B cell (primary cell): Measurements from ENCODE around the gene POMT2. TPM values are rescaled to one million over a fixed set of nuclear protein-coding genes. Genes with fewer than 3 reads are reported as not detected.

ENCODE experiments used
- ATAC-seq: fragments of 200-7000 bp; cut with Tn5 transposase; one replicate; pipeline ENCODE4 v1.10.0; 2021; ENCODE audit warnings: low read depth, mild to moderate bottlenecking, moderate number of reproducible peaks, moderate library complexity
- CTCF ChIA-PET: fragments of 350-600 bp; sonication (Branson Sonifier 250); formaldehyde crosslinking; loops from one replicate; lab custom pipeline; 2021; ENCODE audit warnings: antibody characterized with exemption, inconsistent platforms; lab: Charles Lee
- POLR2A ChIA-PET: fragments of 350-600 bp; sonication (Branson Sonifier 250); formaldehyde crosslinking; loops from one replicate; lab custom pipeline; 2021; ENCODE audit warnings: antibody characterized with exemption; lab: Charles Lee
- DNase-seq: peaks from one replicate; pipeline ENCODE4 v3.0.0; 2013
- H2AFZ ChIP-seq: 2 replicates; pipeline ENCODE4 v1.6.1; 2012; ENCODE audit warnings: mild to moderate bottlenecking, low read depth, low read length; ENCODE audit not compliant: insufficient read depth, poor library complexity, severe bottlenecking
- H3K27ac ChIP-seq, 2 donors: 1 replicate in 1 of 2; 2 replicates in 1 of 2; pipeline ENCODE4 v1.5.1; 2012 to 2013; ENCODE audit warnings: low read length in 2 of 2, mild to moderate bottlenecking in 2 of 2, moderate library complexity in 1 of 2
- H3K27me3 ChIP-seq, 4 experiments: fragments of 200-600 bp in 1 of 4; sonication (generic) in 1 of 4; replicated peaks in 1 of 4; 1 replicate in 2 of 4; 2 replicates in 2 of 4; pipeline versions ENCODE4 v1.6.1 to v1.7.0; 2013 to 2016; ENCODE audit warnings: low read length in 3 of 4, mild to moderate bottlenecking in 2 of 4, mixed read lengths in 1 of 4, moderate library complexity in 1 of 4; ENCODE audit not compliant: insufficient read depth in 4 of 4, control insufficient read depth in 3 of 4; ENCODE audit errors: control extremely low read depth in 1 of 4
- H3K36me3 ChIP-seq, 2 experiments: replicated peaks in 1 of 2; 1 replicate in 1 of 2; 2 replicates in 1 of 2; pipeline versions ENCODE4 v1.6.1 to v1.7.1; 2013; ENCODE audit warnings: low read length in 1 of 2; ENCODE audit not compliant: insufficient read depth in 2 of 2, control insufficient read depth in 1 of 2; ENCODE audit errors: control extremely low read depth in 1 of 2, extremely low read depth in 1 of 2
- H3K4me1 ChIP-seq, 2 donors: fragments of 200-600 bp in 1 of 2; sonication (generic) in 1 of 2; 1 replicate in 1 of 2; 2 replicates in 1 of 2; pipeline versions ENCODE4 v1.5.1 to v1.6.1; 2013 to 2017; ENCODE audit warnings: low read length in 2 of 2; ENCODE audit not compliant: control insufficient read depth in 2 of 2, insufficient read depth in 2 of 2
- H3K4me2 ChIP-seq: replicated peaks from 2 replicates; pipeline ENCODE3; 2012; ENCODE audit warnings: mild to moderate bottlenecking, low read depth, low read length; ENCODE audit not compliant: poor library complexity, severe bottlenecking
- H3K4me3 ChIP-seq, 5 experiments: fragments of 200-600 bp in 1 of 5; sonication (generic) in 1 of 5; 1 replicate in 3 of 5; 2 replicates in 2 of 5; pipeline versions ENCODE4 v1.5.1 to v1.7.0; 2011 to 2016; ENCODE audit warnings: low read length in 4 of 5, mild to moderate bottlenecking in 4 of 5, low read depth in 2 of 5, control low read depth in 1 of 5, moderate library complexity in 1 of 5; ENCODE audit not compliant: insufficient read depth in 1 of 5; ENCODE audit errors: control extremely low read depth in 1 of 5, extremely low read depth in 1 of 5
- H3K79me2 ChIP-seq: fragments of 200-600 bp; sonication (generic); one replicate; pipeline ENCODE4 v1.6.0; 2016; ENCODE audit warnings: low read length; ENCODE audit not compliant: control insufficient read depth, insufficient read depth
- H3K9ac ChIP-seq: fragments of 200-600 bp; sonication (generic); 2 replicates; pipeline ENCODE4 v1.6.1; 2017; ENCODE audit warnings: mild to moderate bottlenecking, low read length, moderate library complexity
- H3K9me3 ChIP-seq, 3 donors: one replicate each; pipeline versions ENCODE4 v1.6.1 to v1.7.1; 2013; ENCODE audit warnings: low read length in 2 of 3; ENCODE audit not compliant: control insufficient read depth in 2 of 3, insufficient read depth in 1 of 3; ENCODE audit errors: control extremely low read depth in 1 of 3
- H4K20me1 ChIP-seq: 2 replicates; pipeline ENCODE4 v1.6.0; 2012; ENCODE audit warnings: mild to moderate bottlenecking, low read length; ENCODE audit not compliant: insufficient read depth, control insufficient read depth, poor library complexity, severe bottlenecking
- H3K27ac Mint-ChIP-seq: one replicate; pipeline ENCODE4 v1.8.0; 2021; ENCODE audit warnings: mixed read lengths
- H3K27me3 Mint-ChIP-seq: one replicate; pipeline ENCODE4 v1.8.0; 2021; ENCODE audit warnings: mixed read lengths
- H3K4me1 Mint-ChIP-seq: one replicate; pipeline ENCODE4 v1.8.0; 2021; ENCODE audit warnings: mixed read lengths
- H3K4me3 Mint-ChIP-seq: one replicate; pipeline ENCODE4 v1.8.0; 2021; ENCODE audit warnings: mixed read lengths
- H3K9me3 Mint-ChIP-seq: one replicate; pipeline ENCODE4 v1.8.0; 2022; ENCODE audit warnings: mixed read lengths; ENCODE audit not compliant: insufficient read depth
- EZH2 ChIP-seq: IDR thresholded peaks from 2 replicates; pipeline ENCODE4 v1.6.1; 2012; ENCODE audit warnings: borderline replicate concordance, low read depth, mild to moderate bottlenecking, moderate library complexity, low read length; ENCODE audit not compliant: insufficient read depth, poor library complexity, severe bottlenecking
- WGBS: methylation state at CpG from one replicate; pipeline ENCODE4 v1.1.5; 2013; ENCODE audit warnings: missing lambda C conversion rate; ENCODE audit not compliant: insufficient coverage; 5-methylcytosine and 5-hydroxymethylcytosine counted together
- intact Hi-C: fragments of 100-400 bp; cut with micrococcal nuclease; formaldehyde crosslinking; loops from one replicate; pipeline ENCODE4 v1.10.0; 2022
- polyA plus RNA-seq: library from polyadenylated mRNA; depleted of rRNA; stranded (reverse); fragments of >200 nt; gene quantifications from 2 replicates; pipeline ENCODE4 v1.2.3, GENCODE V29; 2012
- total RNA-seq, 2 donors: library from RNA; stranded (reverse); fragments of 120-200 nt in 1 of 2; gene quantifications; 1 replicate in 1 of 2; 2 replicates in 1 of 2; pipeline versions ENCODE4 v1.2.3 to v1.2.4, GENCODE V29; 2013 to 2022
- TF ChIP-seq, protein P1 (sequence below): fragments of 200-600 bp; IDR thresholded peaks from one replicate; pipeline ENCODE4 v1.8.0; 2022; ENCODE audit warnings: antibody characterized with exemption, mild to moderate bottlenecking

POMT2 gene
- total and polyA plus RNA-seq, 2 donors (not counting 1 experiment from before 2014, with no cell fraction given) = 14.3 to 36.6 TPM

DNA sequence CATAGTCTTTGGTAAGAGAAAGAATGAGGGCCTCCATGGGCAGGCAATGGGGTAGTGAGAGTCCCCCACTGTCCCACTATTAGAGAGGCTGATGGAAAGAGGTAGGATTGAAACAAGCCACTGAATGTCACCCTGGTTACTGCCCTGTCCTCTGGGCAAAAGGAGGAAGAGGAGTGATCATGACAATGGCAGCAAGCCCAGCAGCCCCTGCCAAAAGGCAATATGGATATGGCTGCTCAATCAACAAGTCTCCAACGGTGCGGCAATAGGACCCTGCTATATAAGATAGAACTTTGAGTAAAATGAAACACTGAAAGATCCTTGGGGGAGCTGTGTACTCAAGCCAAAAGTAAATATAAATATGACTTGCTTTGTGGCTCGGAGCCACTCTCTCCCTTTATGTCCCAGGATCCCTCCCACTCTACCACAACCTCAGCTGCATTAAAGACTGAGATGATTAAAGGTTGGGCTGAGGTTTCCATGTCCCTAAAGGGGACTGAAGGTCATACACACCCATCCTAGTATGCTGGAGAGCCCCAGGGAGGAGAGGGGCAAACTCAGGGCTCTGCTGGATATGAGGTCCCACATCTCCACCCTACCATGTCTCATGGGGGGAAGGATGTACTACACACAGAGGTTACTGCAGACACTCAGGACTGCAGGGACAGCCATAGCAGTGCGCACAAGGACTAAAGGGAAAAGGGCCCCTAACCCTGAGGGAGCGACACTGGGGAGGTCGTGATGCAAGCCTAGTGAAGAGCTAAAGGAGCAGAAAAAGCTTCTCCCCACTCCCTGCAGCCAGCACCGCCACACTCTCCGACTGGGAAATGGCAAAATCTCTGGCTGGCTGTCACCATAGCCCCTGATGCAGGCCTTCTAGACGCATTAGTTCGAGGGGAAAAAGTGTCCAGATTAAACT lies 5.9 kb downstream of the POMT2 start:
- H3K36me3 ChIP-seq = no peaks in the 10 kb centered on the region
- Mint-ChIP-seq H3K27me3 (no peaks in the 10 kb centered on the region), H3K9me3 (no peaks in the 10 kb centered on the region), H3K4me1 (peaks cover 5% of the 10 kb centered on the region), H3K4me3 (no peak overlapping the region), H3K27ac (no peak overlapping the region)
- no peak overlapping the region for H2AFZ ChIP-seq
- H3K4me2 ChIP-seq = no peak overlapping the region
- intact Hi-C loops = loop anchor here (5.0 kb wide), 1 partner anchor 602 kb away; no protein-coding TSS in a partner anchor
- H3K4me3 ChIP-seq = no peak overlapping the region
- no peak for TF ChIP-seq EZH2
- TF ChIP-seq, protein P1, sequence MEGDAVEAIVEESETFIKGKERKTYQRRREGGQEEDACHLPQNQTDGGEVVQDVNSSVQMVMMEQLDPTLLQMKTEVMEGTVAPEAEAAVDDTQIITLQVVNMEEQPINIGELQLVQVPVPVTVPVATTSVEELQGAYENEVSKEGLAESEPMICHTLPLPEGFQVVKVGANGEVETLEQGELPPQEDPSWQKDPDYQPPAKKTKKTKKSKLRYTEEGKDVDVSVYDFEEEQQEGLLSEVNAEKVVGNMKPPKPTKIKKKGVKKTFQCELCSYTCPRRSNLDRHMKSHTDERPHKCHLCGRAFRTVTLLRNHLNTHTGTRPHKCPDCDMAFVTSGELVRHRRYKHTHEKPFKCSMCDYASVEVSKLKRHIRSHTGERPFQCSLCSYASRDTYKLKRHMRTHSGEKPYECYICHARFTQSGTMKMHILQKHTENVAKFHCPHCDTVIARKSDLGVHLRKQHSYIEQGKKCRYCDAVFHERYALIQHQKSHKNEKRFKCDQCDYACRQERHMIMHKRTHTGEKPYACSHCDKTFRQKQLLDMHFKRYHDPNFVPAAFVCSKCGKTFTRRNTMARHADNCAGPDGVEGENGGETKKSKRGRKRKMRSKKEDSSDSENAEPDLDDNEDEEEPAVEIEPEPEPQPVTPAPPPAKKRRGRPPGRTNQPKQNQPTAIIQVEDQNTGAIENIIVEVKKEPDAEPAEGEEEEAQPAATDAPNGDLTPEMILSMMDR = no peak
- H3K27ac ChIP-seq = no peak overlapping the region
- ChIA-PET CTCF (interaction anchor here (0.6 to 7.5 kb wide), 27 partner anchors 8 to 443 kb away, joined by 3 to 122 read pairs (median 7); partner anchors contain the start of genes AHSA1, CIPC, ISM2 and SAMD15), POLR2A (no interaction called here)
- no peaks in the 10 kb centered on the region for H4K20me1 ChIP-seq
- no peak overlapping the region for H3K9ac ChIP-seq
- ATAC-seq (no peak), DNase-seq (no peak)
- peaks cover 33% of the 10 kb centered on the region for H3K79me2 ChIP-seq
- H3K27me3 ChIP-seq = no peaks in the 10 kb centered on the region
- 98% methylated on average over 4 of the region's 10 CpGs for WGBS
- H3K4me1 ChIP-seq = peaks cover under 1 to 4% of the 10 kb centered on the region in 2 donors
- H3K9me3 ChIP-seq = no peaks in the 10 kb centered on the region

DNA sequence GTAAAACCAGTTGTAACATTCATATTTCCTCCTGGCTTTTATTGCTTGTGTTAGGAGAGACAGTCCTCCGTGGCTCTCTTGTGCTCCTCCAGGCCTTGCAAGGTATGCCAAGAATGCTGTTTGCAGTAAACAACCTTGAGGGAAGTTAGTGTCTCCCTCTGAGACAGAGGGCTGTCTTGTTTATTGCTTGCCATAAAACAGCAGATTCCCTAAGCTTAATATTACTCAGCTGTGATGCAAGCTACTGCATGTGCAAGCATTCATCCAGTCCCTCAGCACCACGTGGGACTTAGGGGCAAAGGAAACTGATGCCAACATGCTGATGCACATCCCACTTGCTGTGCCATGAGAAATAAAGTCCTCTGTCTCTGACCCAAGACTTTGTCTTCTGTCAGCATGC lies 6.6 kb downstream of the POMT2 start:
- H3K27me3 Mint-ChIP-seq = no peaks in the 10 kb centered on the region
- 75% methylated on average over 2 of the region's 2 CpGs for WGBS
- H3K4me3 Mint-ChIP-seq = no peak overlapping the region
- Histone ChIP-seq H3K9me3 (no peaks in the 10 kb centered on the region), H2AFZ (no peak overlapping the region), H3K9ac (no peak overlapping the region), H3K36me3 (no peaks in the 10 kb centered on the region), H3K79me2 (peaks cover 29% of the 10 kb centered on the region), H3K27me3 (no peaks in the 10 kb centered on the region), H3K4me1 (peaks cover 4 to 9% of the 10 kb centered on the region in 2 donors), H4K20me1 (no peaks in the 10 kb centered on the region), H3K4me3 (no peak overlapping the region), H3K27ac (no peak overlapping the region), H3K4me2 (no peak overlapping the region)
- no peak overlapping the region for H3K27ac Mint-ChIP-seq
- DNase-seq = no peak
- no peak for ATAC-seq
- ChIA-PET POLR2A (no interaction called here), CTCF (interaction anchor here (1.1 to 7.5 kb wide), 5 partner anchors 7 to 162 kb away, joined by 3 to 122 read pairs (median 19); no protein-coding TSS in a partner anchor)
- no peaks in the 10 kb centered on the region for H3K9me3 Mint-ChIP-seq
- intact Hi-C loops = no loop called here
- no peak for TF ChIP-seq EZH2
- TF ChIP-seq, protein P1 = no peak
- peaks cover 4% of the 10 kb centered on the region for H3K4me1 Mint-ChIP-seq
